Mesenchymal stem cell (in vitro differentiated cells and primary cell): ENCODE data around the gene GABRG3.

Experiments used
- DNase-seq: peaks from one replicate; pipeline ENCODE4 v3.0.0-alpha.2; 2013
- H2AFZ ChIP-seq: one replicate; pipeline ENCODE4 v1.6.1; 2013; ENCODE audit warnings: low read depth, mild to moderate bottlenecking, control low read depth, inconsistent platforms, low read length, moderate library complexity
- H2AK5ac ChIP-seq: 2 replicates; pipeline ENCODE4 v1.6.1; 2013; ENCODE audit warnings: low read length, moderate library complexity, mild to moderate bottlenecking, inconsistent platforms; ENCODE audit not compliant: severe bottlenecking
- H2BK120ac ChIP-seq: one replicate; pipeline ENCODE4 v1.6.1; 2013; ENCODE audit warnings: low read depth, mild to moderate bottlenecking, inconsistent platforms, low read length, moderate library complexity
- H2BK12ac ChIP-seq, 2 experiments: one replicate each; pipeline ENCODE4 v1.6.1; 2013; ENCODE audit warnings: inconsistent platforms in 2 of 2, low read length in 2 of 2, mild to moderate bottlenecking in 2 of 2, moderate library complexity in 2 of 2, control low read depth in 1 of 2
- H2BK15ac ChIP-seq: one replicate; pipeline ENCODE4 v1.6.1; 2013; ENCODE audit warnings: mild to moderate bottlenecking, low read depth, inconsistent platforms; ENCODE audit not compliant: poor library complexity, severe bottlenecking
- H2BK5ac ChIP-seq: 2 replicates; pipeline ENCODE4 v1.6.1; 2013; ENCODE audit warnings: low read depth, mild to moderate bottlenecking, low read length, control low read depth, inconsistent platforms; ENCODE audit not compliant: poor library complexity, severe bottlenecking
- H3K14ac ChIP-seq, 2 experiments: one replicate each; pipeline ENCODE4 v1.6.1; 2013; ENCODE audit warnings: inconsistent platforms in 2 of 2, low read length in 2 of 2, control low read depth in 1 of 2, mild to moderate bottlenecking in 1 of 2, moderate library complexity in 1 of 2
- H3K18ac ChIP-seq, 2 experiments: one replicate each; pipeline ENCODE4 v1.6.1; 2013; ENCODE audit warnings: inconsistent platforms in 2 of 2, low read length in 2 of 2, control low read depth in 1 of 2, low read depth in 1 of 2, mild to moderate bottlenecking in 1 of 2
- H3K23ac ChIP-seq, 2 experiments: one replicate each; pipeline ENCODE4 v1.6.1; 2013; ENCODE audit warnings: inconsistent platforms in 2 of 2, low read length in 2 of 2, mild to moderate bottlenecking in 2 of 2, moderate library complexity in 2 of 2, control low read depth in 1 of 2
- H3K27ac ChIP-seq: 2 replicates; pipeline ENCODE4 v1.5.1; 2013; ENCODE audit warnings: mild to moderate bottlenecking, moderate library complexity, low read length, control low read depth, inconsistent platforms; ENCODE audit not compliant: poor library complexity, severe bottlenecking
- H3K27me3 ChIP-seq, 2 experiments: 2 replicates each; pipeline versions ENCODE4 v1.6.1 to v1.7.0; 2013; ENCODE audit warnings: low read length in 2 of 2, mild to moderate bottlenecking in 2 of 2, moderate library complexity in 2 of 2, control low read depth in 1 of 2, inconsistent platforms in 1 of 2; ENCODE audit not compliant: control insufficient read depth in 1 of 2, insufficient read depth in 1 of 2
- H3K36me3 ChIP-seq, 2 experiments: 2 replicates each; pipeline versions ENCODE4 v1.6.1 to v1.7.0; 2013; ENCODE audit warnings: low read length in 2 of 2, control low read depth in 1 of 2, inconsistent platforms in 1 of 2, low read depth in 1 of 2, mild to moderate bottlenecking in 1 of 2; ENCODE audit not compliant: insufficient read depth in 2 of 2, control insufficient read depth in 1 of 2
- H3K4ac ChIP-seq, 2 experiments: one replicate each; pipeline ENCODE4 v1.6.1; 2013; ENCODE audit warnings: inconsistent platforms in 2 of 2, low read length in 2 of 2, mild to moderate bottlenecking in 2 of 2, moderate library complexity in 2 of 2, control low read depth in 1 of 2, low read depth in 1 of 2
- H3K4me1 ChIP-seq: 2 replicates; pipeline ENCODE4 v1.6.1; 2013; ENCODE audit warnings: low read depth, low read length, control low read depth; ENCODE audit not compliant: control insufficient read depth, insufficient read depth
- H3K4me2 ChIP-seq: 2 replicates; pipeline ENCODE4 v1.6.1; 2013; ENCODE audit warnings: low read length, mild to moderate bottlenecking, inconsistent platforms; ENCODE audit not compliant: poor library complexity, severe bottlenecking
- H3K4me3 ChIP-seq, 2 experiments: 2 replicates each; pipeline versions ENCODE4 v1.5.1 to v1.7.0; 2013; ENCODE audit warnings: low read length in 2 of 2, mild to moderate bottlenecking in 2 of 2, control low read depth in 1 of 2, low read depth in 1 of 2; ENCODE audit not compliant: insufficient read depth in 1 of 2
- H3K79me1 ChIP-seq: replicated peaks from 2 replicates; pipeline ENCODE4 v1.6.1; 2013; ENCODE audit warnings: mild to moderate bottlenecking, control low read depth, low read length, inconsistent platforms; ENCODE audit not compliant: poor library complexity, severe bottlenecking
- H3K9ac ChIP-seq: 2 replicates; pipeline ENCODE4 v1.7.0; 2013; ENCODE audit warnings: mild to moderate bottlenecking, low read length, moderate library complexity
- H3K9me3 ChIP-seq: 2 replicates; pipeline ENCODE4 v1.7.0; 2013; ENCODE audit warnings: mild to moderate bottlenecking, low read length; ENCODE audit not compliant: control insufficient read depth
- H4K8ac ChIP-seq: one replicate; pipeline ENCODE4 v1.6.1; 2013; ENCODE audit warnings: inconsistent platforms, mild to moderate bottlenecking, low read length, moderate library complexity
- H4K91ac ChIP-seq: one replicate; pipeline ENCODE4 v1.6.1; 2013; ENCODE audit warnings: mild to moderate bottlenecking, low read length, inconsistent platforms
- WGBS: methylation state at CpG from one replicate; pipeline ENCODE4 v1.1.7; 2013; ENCODE audit warnings: mixed read lengths; 5-methylcytosine and 5-hydroxymethylcytosine counted together

The GABRG3 gene

DNA sequence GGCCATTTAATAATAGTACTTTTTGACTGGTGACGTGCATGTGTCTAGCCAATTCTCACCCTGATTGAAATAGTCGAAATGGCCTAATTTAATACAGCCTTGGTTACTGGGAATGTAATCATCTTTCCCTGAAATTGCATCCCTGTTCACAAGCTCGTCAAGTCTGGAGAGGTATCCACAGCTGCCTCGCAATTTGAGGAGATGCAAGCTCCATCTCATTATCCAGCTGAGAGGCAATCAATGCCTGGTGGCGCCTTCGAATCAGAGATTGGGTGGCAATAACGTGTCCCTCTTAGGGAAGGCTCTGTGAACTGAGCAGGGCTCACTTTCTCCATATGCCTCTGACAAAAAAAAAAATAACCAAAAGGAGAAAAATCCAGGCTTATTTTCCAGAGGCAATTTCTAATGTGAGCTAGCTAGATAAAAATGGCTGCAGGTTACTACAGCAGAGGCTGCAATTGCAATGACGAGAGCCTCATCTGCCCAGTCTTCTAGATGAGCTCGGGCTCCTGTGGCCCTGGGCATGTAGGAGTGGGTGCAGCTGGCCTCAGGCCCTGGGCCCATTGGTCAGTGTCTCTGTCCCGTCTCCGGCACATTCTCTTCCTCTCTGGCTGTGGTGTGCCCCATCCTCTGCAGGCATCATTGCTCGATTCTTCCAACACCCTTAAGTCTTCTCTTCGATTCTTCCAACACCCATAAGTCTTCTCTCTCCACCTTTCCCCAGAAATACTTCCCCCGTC, 487.5 kb downstream of the GABRG3 start:
- Histone ChIP-seq H2AK5ac (no peak overlapping the region), H2BK120ac (no peak overlapping the region), H2BK5ac (no peak overlapping the region), H3K4me3 (no peak overlapping the region), H3K36me3 (no peaks in the 10 kb centered on the region), H3K9ac (no peak overlapping the region), H3K4me1 (no peaks in the 10 kb centered on the region), H4K91ac (no peak overlapping the region), H3K4me2 (no peak overlapping the region), H2BK15ac (peak overlapping the region; percentile 66), H2BK12ac (no peak overlapping the region), H3K79me1 (no peaks in the 10 kb centered on the region), H3K23ac (no peak overlapping the region), H3K9me3 (no peaks in the 10 kb centered on the region), H3K4ac (no peak overlapping the region), H3K18ac (no peak overlapping the region), H3K27me3 (no peaks in the 10 kb centered on the region), H3K14ac (no peak overlapping the region), H3K27ac (no peak overlapping the region), H2AFZ (no peak overlapping the region), H4K8ac (no peak overlapping the region)
- 70% methylated on average over 14 of the region's 14 CpGs for WGBS
- DNase-seq = no peak

DNA sequence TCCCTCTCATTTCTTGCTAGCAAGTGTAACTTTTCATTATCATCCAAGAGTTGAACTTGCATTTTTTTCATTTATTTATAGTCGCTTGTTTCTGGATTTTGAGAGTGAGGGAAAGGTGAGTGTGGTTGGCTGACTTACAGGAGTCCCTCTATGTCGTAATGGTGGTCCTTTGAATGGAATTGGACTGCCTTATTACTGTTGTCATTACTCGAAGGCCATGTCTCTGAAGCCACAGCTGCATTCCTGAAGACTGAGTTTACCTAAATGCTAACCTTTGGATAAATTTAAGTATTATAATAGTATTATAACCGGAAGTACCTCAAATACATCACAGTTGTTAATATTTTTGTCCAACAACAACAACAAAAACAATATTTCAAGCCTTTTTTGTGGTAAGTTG, 488.9 kb downstream of the GABRG3 start:
- Histone ChIP-seq H3K27ac (no peak overlapping the region), H3K4me3 (no peak overlapping the region), H2BK120ac (no peak overlapping the region), H2BK5ac (no peak overlapping the region), H3K9ac (no peak overlapping the region), H3K9me3 (no peaks in the 10 kb centered on the region), H2AFZ (no peak overlapping the region), H4K8ac (no peak overlapping the region), H2AK5ac (no peak overlapping the region), H3K23ac (no peak overlapping the region), H3K4me1 (no peaks in the 10 kb centered on the region), H3K4ac (no peak overlapping the region), H2BK15ac (no peak overlapping the region), H3K79me1 (no peaks in the 10 kb centered on the region), H3K4me2 (no peak overlapping the region), H3K36me3 (no peaks in the 10 kb centered on the region), H4K91ac (no peak overlapping the region), H2BK12ac (no peak overlapping the region), H3K14ac (no peak overlapping the region), H3K18ac (no peak overlapping the region), H3K27me3 (no peaks in the 10 kb centered on the region)
- no peak for DNase-seq
- WGBS = 46% methylated on average over 3 of the region's 4 CpGs

DNA sequence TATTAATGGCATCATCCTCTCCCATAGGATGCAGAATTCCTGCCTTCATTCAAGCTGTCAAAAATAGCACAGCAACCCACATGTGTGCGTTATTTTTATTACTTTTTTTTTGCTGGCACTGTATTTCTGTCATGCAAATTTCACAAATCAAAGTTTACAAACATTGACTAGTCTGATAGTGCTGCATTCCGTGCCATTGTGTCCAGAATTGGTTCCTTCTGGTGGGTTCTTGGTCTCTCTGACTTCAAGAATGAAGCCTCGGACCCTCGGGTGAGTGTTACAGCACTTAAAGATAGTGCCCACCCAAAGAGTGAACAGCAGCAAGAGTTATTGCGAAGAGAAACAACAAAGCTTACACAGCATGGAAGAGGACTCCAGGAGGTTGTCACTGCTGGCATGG, 490.2 kb downstream of the GABRG3 start:
- Histone ChIP-seq H3K4me2 (no peak overlapping the region), H3K4ac (no peak overlapping the region), H4K91ac (no peak overlapping the region), H2AFZ (no peak overlapping the region), H3K27me3 (no peaks in the 10 kb centered on the region), H2BK120ac (no peak overlapping the region), H3K9me3 (no peaks in the 10 kb centered on the region), H3K4me1 (no peaks in the 10 kb centered on the region), H2BK12ac (no peak overlapping the region), H3K23ac (no peak overlapping the region), H2BK15ac (no peak overlapping the region), H3K14ac (no peak overlapping the region), H3K36me3 (no peaks in the 10 kb centered on the region), H3K79me1 (no peaks in the 10 kb centered on the region), H3K9ac (no peak overlapping the region), H3K4me3 (no peak overlapping the region), H2BK5ac (no peak overlapping the region), H3K18ac (no peak overlapping the region), H4K8ac (no peak overlapping the region), H3K27ac (no peak overlapping the region), H2AK5ac (no peak overlapping the region)
- 82% methylated on average over 5 of the region's 5 CpGs for WGBS
- DNase-seq = no peak

DNA sequence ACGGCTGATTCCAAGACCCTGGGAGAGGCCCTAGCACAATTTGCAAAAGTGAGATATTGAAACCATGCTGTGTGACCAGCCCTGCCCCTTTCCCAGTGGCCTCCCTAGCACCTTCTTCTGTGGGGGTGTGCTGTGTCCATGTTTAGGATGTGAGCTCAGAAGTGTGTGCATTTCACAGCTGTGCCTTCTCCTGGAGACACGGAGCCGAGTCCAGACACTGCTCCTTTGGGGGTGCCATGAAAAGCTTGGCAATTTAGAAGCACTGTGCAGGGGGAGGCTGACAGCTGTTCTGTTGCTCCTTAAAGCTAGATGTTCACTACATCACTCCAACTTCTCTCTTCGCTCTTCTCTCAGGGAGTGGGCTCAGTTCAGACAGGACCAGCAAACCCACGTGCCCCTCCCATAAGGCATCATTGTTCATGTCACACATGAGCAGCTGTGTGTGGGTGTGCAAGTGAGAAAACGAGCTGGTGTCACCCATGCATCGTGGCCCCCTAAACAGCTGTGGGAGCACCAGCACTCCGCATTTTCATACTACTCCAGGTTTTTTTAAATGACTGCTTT, 492.6 kb downstream of the GABRG3 start:
- Histone ChIP-seq H3K9ac (no peak overlapping the region), H3K27ac (no peak overlapping the region), H3K4me2 (no peak overlapping the region), H4K91ac (no peak overlapping the region), H3K36me3 (no peaks in the 10 kb centered on the region), H3K23ac (no peak overlapping the region), H3K18ac (no peak overlapping the region), H3K9me3 (no peaks in the 10 kb centered on the region), H2BK15ac (no peak overlapping the region), H4K8ac (no peak overlapping the region), H2BK5ac (no peak overlapping the region), H3K27me3 (no peaks in the 10 kb centered on the region), H2AFZ (no peak overlapping the region), H3K4ac (no peak overlapping the region), H3K4me1 (no peaks in the 10 kb centered on the region), H3K14ac (no peak overlapping the region), H3K79me1 (no peaks in the 10 kb centered on the region), H2BK12ac (no peak overlapping the region), H3K4me3 (no peak overlapping the region), H2AK5ac (no peak overlapping the region), H2BK120ac (no peak overlapping the region)
- DNase-seq = no peak
- WGBS = 71% methylated on average over 6 of the region's 8 CpGs
